ENCODE measurements around the gene SHISA8.

The SHISA8 gene

GRCh38 chr22:41935509-41935908 lies 20.6 kb upstream of the SHISA8 start:
- Histone ChIP-seq H3K4me3 (no peak overlapping the region), H3K27me3 (no peaks in the 10 kb centered on the region), H3K4me1 (peaks cover 0 to under 1% (median 0%) of the 10 kb centered on the region in 4 donors), H3K36me3 (no peaks in the 10 kb centered on the region), H3K27ac (no peak overlapping the region), H3K9me3 (no peaks in the 10 kb centered on the region)
- DNase-seq = no peak
- intact Hi-C loops (cut with DNase I; ENCODE audit: low total_unique reads) = no loop called here
- TF ChIP-seq CTCF (IDR thresholded peaks at IDR 0.05) = no peak

- intact Hi-C loops (cut with DNase I; ENCODE audit: low total_unique reads) = no loop called here
- DNase-seq = no peak
- Histone ChIP-seq H3K36me3 (no peaks in the 10 kb centered on the region), H3K4me1 (no peaks in the 10 kb centered on the region), H3K27me3 (no peaks in the 10 kb centered on the region), H3K9me3 (no peaks in the 10 kb centered on the region), H3K27ac (no peak overlapping the region), H3K4me3 (no peak overlapping the region)
- no peak for TF ChIP-seq CTCF (IDR thresholded peaks at IDR 0.05)
Observed at GRCh38 chr22:41935015-41935351, 20.1 kb upstream of the SHISA8 start.

GRCh38 chr22:41934284-41935014 lies 19.6 kb upstream of the SHISA8 start:
- no peaks in the 10 kb centered on the region for H3K27me3 ChIP-seq
- TF ChIP-seq CTCF (IDR thresholded peaks at IDR 0.05) = no peak
- H3K27ac ChIP-seq = no peak overlapping the region
- no peak overlapping the region for H3K4me3 ChIP-seq
- H3K36me3 ChIP-seq = no peaks in the 10 kb centered on the region
- intact Hi-C loops (cut with DNase I; ENCODE audit: low total_unique reads) = no loop called here
- H3K9me3 ChIP-seq = no peaks in the 10 kb centered on the region
- no peaks in the 10 kb centered on the region for H3K4me1 ChIP-seq
- DNase-seq = no peak

- intact Hi-C loops (cut with DNase I; ENCODE audit: low total_unique reads) = no loop called here
Observed at GRCh38 chr22:41933411-41934177, 18.7 kb upstream of the SHISA8 start.

GRCh38 chr22:41932353-41932752 lies 17.5 kb upstream of the SHISA8 start:
- Histone ChIP-seq H3K27me3 (peaks cover 0 to 10% of the 10 kb centered on the region in 2 donors), H3K4me1 (no peaks in the 10 kb centered on the region), H3K9me3 (no peaks in the 10 kb centered on the region), H3K4me3 (no peak overlapping the region), H3K27ac (no peak overlapping the region), H3K36me3 (no peaks in the 10 kb centered on the region)
- no peak for TF ChIP-seq CTCF (IDR thresholded peaks at IDR 0.05)
- intact Hi-C loops (cut with DNase I; ENCODE audit: low total_unique reads) = no loop called here
- DNase-seq = no peak

More at GRCh38 chr22:41933411-41934177, 18.7 kb upstream of the SHISA8 start:
- Histone ChIP-seq H3K4me3 (no peak overlapping the region), H3K27ac (no peak overlapping the region), H3K4me1 (no peaks in the 10 kb centered on the region), H3K27me3 (no peaks in the 10 kb centered on the region), H3K36me3 (no peaks in the 10 kb centered on the region), H3K9me3 (no peaks in the 10 kb centered on the region)
- no peak for DNase-seq
- TF ChIP-seq CTCF (IDR thresholded peaks at IDR 0.05) = no peak

Data from tibial artery (tissue), 4 donors.